ENCODE measurements around the gene CCL3.
"Not testable (repeated sequence)": the region's sequence is repeated elsewhere in the genome, so short reads cannot be mapped to it uniquely, and the experiment has no call there.

GRCh38 chr17:36083691-36084090 is 6.3 kb downstream of the CCL3 start:
- TF ChIP-seq ARNTL (CRISPR knock-in tag; IDR thresholded peaks at IDR 0.05; ENCODE audit: borderline replicate concordance, low read depth); OSR1 (CRISPR knock-in tag; IDR thresholded peaks at IDR 0.05); ZFP3 (CRISPR knock-in tag; IDR thresholded peaks at IDR 0.05); TCF4 (CRISPR knock-in tag; IDR thresholded peaks at IDR 0.05; ENCODE audit: borderline replicate concordance); ZNF70 (CRISPR knock-in tag; IDR thresholded peaks at IDR 0.05); ZFP30 (CRISPR knock-in tag; IDR thresholded peaks at IDR 0.05); TSHZ2 (CRISPR knock-in tag; IDR thresholded peaks at IDR 0.05); RARB (CRISPR knock-in tag; IDR thresholded peaks at IDR 0.05); CSDC2 (CRISPR knock-in tag; IDR thresholded peaks at IDR 0.05); BACH2 (CRISPR knock-in tag; IDR thresholded peaks at IDR 0.05; ENCODE audit: borderline replicate concordance); TOX (CRISPR knock-in tag; IDR thresholded peaks at IDR 0.05; ENCODE audit: borderline replicate concordance): not testable (repeated sequence)
- TF ChIP-seq, protein P1, sequence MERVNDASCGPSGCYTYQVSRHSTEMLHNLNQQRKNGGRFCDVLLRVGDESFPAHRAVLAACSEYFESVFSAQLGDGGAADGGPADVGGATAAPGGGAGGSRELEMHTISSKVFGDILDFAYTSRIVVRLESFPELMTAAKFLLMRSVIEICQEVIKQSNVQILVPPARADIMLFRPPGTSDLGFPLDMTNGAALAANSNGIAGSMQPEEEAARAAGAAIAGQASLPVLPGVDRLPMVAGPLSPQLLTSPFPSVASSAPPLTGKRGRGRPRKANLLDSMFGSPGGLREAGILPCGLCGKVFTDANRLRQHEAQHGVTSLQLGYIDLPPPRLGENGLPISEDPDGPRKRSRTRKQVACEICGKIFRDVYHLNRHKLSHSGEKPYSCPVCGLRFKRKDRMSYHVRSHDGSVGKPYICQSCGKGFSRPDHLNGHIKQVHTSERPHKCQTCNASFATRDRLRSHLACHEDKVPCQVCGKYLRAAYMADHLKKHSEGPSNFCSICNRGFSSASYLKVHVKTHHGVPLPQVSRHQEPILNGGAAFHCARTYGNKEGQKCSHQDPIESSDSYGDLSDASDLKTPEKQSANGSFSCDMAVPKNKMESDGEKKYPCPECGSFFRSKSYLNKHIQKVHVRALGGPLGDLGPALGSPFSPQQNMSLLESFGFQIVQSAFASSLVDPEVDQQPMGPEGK (CRISPR knock-in tag; IDR thresholded peaks at IDR 0.05; ENCODE audit: borderline replicate concordance): not testable (repeated sequence)
- TF ChIP-seq, protein P2, sequence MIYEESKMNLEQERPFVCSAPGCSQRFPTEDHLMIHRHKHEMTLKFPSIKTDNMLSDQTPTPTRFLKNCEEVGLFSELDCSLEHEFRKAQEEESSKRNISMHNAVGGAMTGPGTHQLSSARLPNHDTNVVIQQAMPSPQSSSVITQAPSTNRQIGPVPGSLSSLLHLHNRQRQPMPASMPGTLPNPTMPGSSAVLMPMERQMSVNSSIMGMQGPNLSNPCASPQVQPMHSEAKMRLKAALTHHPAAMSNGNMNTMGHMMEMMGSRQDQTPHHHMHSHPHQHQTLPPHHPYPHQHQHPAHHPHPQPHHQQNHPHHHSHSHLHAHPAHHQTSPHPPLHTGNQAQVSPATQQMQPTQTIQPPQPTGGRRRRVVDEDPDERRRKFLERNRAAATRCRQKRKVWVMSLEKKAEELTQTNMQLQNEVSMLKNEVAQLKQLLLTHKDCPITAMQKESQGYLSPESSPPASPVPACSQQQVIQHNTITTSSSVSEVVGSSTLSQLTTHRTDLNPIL (CRISPR knock-in tag; IDR thresholded peaks at IDR 0.05; ENCODE audit: low read depth): not testable (repeated sequence)
